Keratinocyte (primary cell): ENCODE results near the gene PRKCD.

Experiments used
- EZH2 ChIP-seq: IDR thresholded peaks from one replicate; pipeline ENCODE4 v1.6.1; 2012; ENCODE audit warnings: inconsistent platforms, mild to moderate bottlenecking, low read length, moderate library complexity
- TF ChIP-seq, protein P1 (sequence below), 3 experiments: IDR thresholded peaks in 1 of 3; conservative IDR thresholded peaks in 1 of 3; optimal IDR thresholded peaks in 1 of 3; 2 replicates in 2 of 3; 3 replicates in 1 of 3; pipeline versions ENCODE3 to v1.5.1; 2011; ENCODE audit warnings: low read length in 3 of 3, mild to moderate bottlenecking in 3 of 3, moderate library complexity in 2 of 3, control low read depth in 1 of 3, inconsistent platforms in 1 of 3; ENCODE audit not compliant: insufficient read depth in 2 of 3; ENCODE audit errors: extremely low read depth in 1 of 3

DNA sequence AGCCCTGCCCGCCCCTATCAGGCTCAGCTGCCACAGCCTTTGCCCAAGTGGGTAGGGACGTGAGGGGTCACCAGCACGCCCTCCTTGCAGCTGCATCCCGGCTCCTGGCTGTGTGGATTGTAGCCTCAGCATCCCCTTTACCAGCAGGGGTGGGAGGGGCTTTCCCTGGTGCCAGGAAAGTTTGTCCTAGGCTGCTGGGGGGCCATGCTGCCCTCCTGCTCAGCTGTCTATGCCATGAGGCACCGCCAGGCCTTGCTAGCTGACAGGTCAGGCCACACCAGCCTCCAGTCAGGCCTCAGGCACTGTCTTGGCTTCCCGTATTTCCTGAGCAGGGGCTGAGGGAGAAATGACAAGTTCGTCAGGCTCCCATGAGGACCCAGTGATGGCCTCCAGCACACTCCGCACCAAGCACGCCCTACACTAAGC is 62.5 kb downstream of the PRKCD start:
- TF ChIP-seq, protein P1, sequence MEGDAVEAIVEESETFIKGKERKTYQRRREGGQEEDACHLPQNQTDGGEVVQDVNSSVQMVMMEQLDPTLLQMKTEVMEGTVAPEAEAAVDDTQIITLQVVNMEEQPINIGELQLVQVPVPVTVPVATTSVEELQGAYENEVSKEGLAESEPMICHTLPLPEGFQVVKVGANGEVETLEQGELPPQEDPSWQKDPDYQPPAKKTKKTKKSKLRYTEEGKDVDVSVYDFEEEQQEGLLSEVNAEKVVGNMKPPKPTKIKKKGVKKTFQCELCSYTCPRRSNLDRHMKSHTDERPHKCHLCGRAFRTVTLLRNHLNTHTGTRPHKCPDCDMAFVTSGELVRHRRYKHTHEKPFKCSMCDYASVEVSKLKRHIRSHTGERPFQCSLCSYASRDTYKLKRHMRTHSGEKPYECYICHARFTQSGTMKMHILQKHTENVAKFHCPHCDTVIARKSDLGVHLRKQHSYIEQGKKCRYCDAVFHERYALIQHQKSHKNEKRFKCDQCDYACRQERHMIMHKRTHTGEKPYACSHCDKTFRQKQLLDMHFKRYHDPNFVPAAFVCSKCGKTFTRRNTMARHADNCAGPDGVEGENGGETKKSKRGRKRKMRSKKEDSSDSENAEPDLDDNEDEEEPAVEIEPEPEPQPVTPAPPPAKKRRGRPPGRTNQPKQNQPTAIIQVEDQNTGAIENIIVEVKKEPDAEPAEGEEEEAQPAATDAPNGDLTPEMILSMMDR (optimal IDR thresholded peaks at IDR 0.05 in 1 of 3, IDR thresholded peaks at IDR 0.05 in 1 of 3, conservative IDR thresholded peaks at IDR 0.05 in 1 of 3; ENCODE audit: extremely low read depth in 1 of 3, insufficient read depth in 2 of 3, low read length in 3 of 3): no peak
- no peak for TF ChIP-seq EZH2
